ENCODE data around the gene ADAMTS10. TPM values are rescaled to one million over a fixed set of nuclear protein-coding genes. Genes with fewer than 3 reads are reported as not detected.

Gene ADAMTS10
- total RNA-seq, 1 experiment from 2014 or later: 26.5 TPM

GRCh38 chr19:8544168-8544567 is 66.3 kb downstream of the ADAMTS10 start:
- Histone ChIP-seq H3K4me2 (ENCODE audit: insufficient read depth, insufficient read length, low read length) (no peak overlapping the region), H3K14ac (ENCODE audit: insufficient read depth, low read length) (no peak overlapping the region), H2BK12ac (ENCODE audit: insufficient read length, low read depth, low read length) (no peak overlapping the region), H3T11ph (ENCODE audit: low read length) (no peak overlapping the region), H2BK15ac (ENCODE audit: low read depth, low read length) (no peak overlapping the region), H4K91ac (ENCODE audit: insufficient read length, low read depth, low read length) (no peak overlapping the region), H2BK20ac (ENCODE audit: low read depth, low read length, poor library complexity, severe bottlenecking) (no peak overlapping the region), H3K56ac (ENCODE audit: insufficient read length, low read depth, low read length) (no peak overlapping the region), H4K20me1 (ENCODE audit: control insufficient read depth, insufficient read depth, insufficient read length) (no peaks in the 10 kb centered on the region), H4K8ac (replicated peaks; ENCODE audit: insufficient read length, low read depth, low read length) (no peak overlapping the region), H3K4ac (ENCODE audit: low read depth, low read length) (no peak overlapping the region), H3K23me2 (ENCODE audit: insufficient read length, low read depth, low read length, poor library complexity, severe bottlenecking) (no peaks in the 10 kb centered on the region), H3K23ac (ENCODE audit: insufficient read length, low read depth, low read length) (no peak overlapping the region), H3K18ac (ENCODE audit: insufficient read length, low read depth, low read length) (no peak overlapping the region), H3K79me1 (ENCODE audit: insufficient read depth, low read depth, low read length, poor library complexity, severe bottlenecking) (no peaks in the 10 kb centered on the region), H4K5ac (ENCODE audit: insufficient read length, low read depth, low read length) (no peak overlapping the region), H3K9ac (ENCODE audit: extremely low read depth, insufficient read length, low read length) (no peak overlapping the region), H3K79me2 (ENCODE audit: insufficient read depth, low read length) (no peaks in the 10 kb centered on the region), H3K27ac (ENCODE audit: insufficient read length, low read depth, low read length) (no peak overlapping the region), H2BK120ac (ENCODE audit: low read depth, low read length, poor library complexity, severe bottlenecking) (no peak overlapping the region), H2AFZ (ENCODE audit: low read length) (no peak overlapping the region), H3K9me3 (ENCODE audit: control insufficient read depth, low read depth, low read length) (no peaks in the 10 kb centered on the region), H3K27me3 (ENCODE audit: insufficient read depth, low read length) (no peaks in the 10 kb centered on the region), H2AK5ac (ENCODE audit: insufficient read length, low read length) (no peak overlapping the region), H2BK5ac (ENCODE audit: insufficient read length, low read length) (no peak overlapping the region), H3K4me1 (ENCODE audit: insufficient read depth, low read length) (no peaks in the 10 kb centered on the region)
- no peaks in the 10 kb centered on the region; a peak in 1 of 5 replicates for H3K9me3 Mint-ChIP-seq
- H3K27ac Mint-ChIP-seq: no peak overlapping the region
- no peak overlapping the region for H3K4me3 Mint-ChIP-seq
- no peak for DNase-seq
- no CpG with 5 or more reads among the region's 20 CpGs for WGBS (ENCODE audit: extremely low coverage, insufficient read length, low lambda C conversion rate)
- no peaks in the 10 kb centered on the region for H3K4me1 Mint-ChIP-seq
- no peak for TF ChIP-seq CTCF (conservative IDR thresholded peaks at IDR 0.05)
- H3K36me3 Mint-ChIP-seq (ENCODE audit: insufficient read depth in 1 of 3, low read depth in 3 of 3): peaks cover 15 to 25% (median 22%) of the 10 kb centered on the region in 3 experiments; a peak in 6 of 7 replicates
- H3K27me3 Mint-ChIP-seq (ENCODE audit: low read depth): no peaks in the 10 kb centered on the region; the same call in 1 of the 2 replicates

Measured in H9 (cell line).